ENCODE data around the gene LPP. TPM values are rescaled to one million over a fixed set of nuclear protein-coding genes. Genes with fewer than 3 reads are reported as not detected.

LPP gene
- total RNA-seq, 1 experiment from 2014 or later = 32.6 TPM

- DNase-seq (ENCODE audit: low read depth) = no peak
Observed at GRCh38 chr3:188360364-188360881, 206.5 kb downstream of the LPP start.

GRCh38 chr3:188361888-188362287 is 207.9 kb downstream of the LPP start:
- DNase-seq (ENCODE audit: low read depth) = no peak

GRCh38 chr3:188362405-188362831 is 208.5 kb downstream of the LPP start:
- peak; percentile 96 for DNase-seq (ENCODE audit: low read depth)

GRCh38 chr3:188365184-188365583 is 211.2 kb downstream of the LPP start:
- DNase-seq (ENCODE audit: low read depth) = no peak

- no peak for DNase-seq (ENCODE audit: low read depth)
Observed at GRCh38 chr3:188365988-188366698, 212.2 kb downstream of the LPP start.

GRCh38 chr3:188367678-188368077 is 213.7 kb downstream of the LPP start:
- DNase-seq (ENCODE audit: low read depth) = no peak

- no peak for DNase-seq (ENCODE audit: low read depth)
Observed at GRCh38 chr3:188369526-188369925, 215.6 kb downstream of the LPP start.

GRCh38 chr3:188370081-188370830 is 216.3 kb downstream of the LPP start:
- DNase-seq (ENCODE audit: low read depth) = no peak

- DNase-seq (ENCODE audit: low read depth) = no peak
Observed at GRCh38 chr3:188378786-188379185, 224.8 kb downstream of the LPP start.

- DNase-seq (ENCODE audit: low read depth) = no peak
Observed at GRCh38 chr3:188380252-188380651, 226.3 kb downstream of the LPP start.

- no peak for DNase-seq (ENCODE audit: low read depth)
Observed at GRCh38 chr3:188380722-188381121, 226.8 kb downstream of the LPP start.

- no peak for DNase-seq (ENCODE audit: low read depth)
Observed at GRCh38 chr3:188383748-188384147, 229.8 kb downstream of the LPP start.

- DNase-seq (ENCODE audit: low read depth) = peak; percentile 14
Observed at GRCh38 chr3:188385295-188385694, 231.3 kb downstream of the LPP start.

- DNase-seq (ENCODE audit: low read depth) = no peak
Observed at GRCh38 chr3:188389711-188390342, 235.9 kb downstream of the LPP start.

- no peak for DNase-seq (ENCODE audit: low read depth)
Observed at GRCh38 chr3:188390343-188390718, 236.4 kb downstream of the LPP start.

GRCh38 chr3:188390775-188391443 is 237.0 kb downstream of the LPP start:
- DNase-seq (ENCODE audit: low read depth) = no peak

- no peak for DNase-seq (ENCODE audit: low read depth)
Observed at GRCh38 chr3:188391592-188391991, 237.6 kb downstream of the LPP start.

GRCh38 chr3:188392076-188392475 is 238.1 kb downstream of the LPP start:
- no peak for DNase-seq (ENCODE audit: low read depth)

- DNase-seq (ENCODE audit: low read depth) = no peak
Observed at GRCh38 chr3:188394623-188395022, 240.7 kb downstream of the LPP start.

GRCh38 chr3:188396251-188396650 is 242.3 kb downstream of the LPP start:
- no peak for DNase-seq (ENCODE audit: low read depth)

GRCh38 chr3:188396900-188397299 is 242.9 kb downstream of the LPP start:
- no peak for DNase-seq (ENCODE audit: low read depth)

Data from M059J (cell line).